Panc1 (cell line): ENCODE data around the gene TRDMT1. TPM values are rescaled to one million over a fixed set of nuclear protein-coding genes. Genes with fewer than 3 reads are reported as not detected.
A peak's percentile ranks its signal among the peaks of the same experiment; 100 is the strongest.

Experiments used
- ATAC-seq: fragments of 200-7000 bp; cut with Tn5 transposase; 2 replicates; pipeline ENCODE4 v1.9.1; 2020; ENCODE audit warnings: mild to moderate bottlenecking, moderate library complexity
- BruUV-seq: library from RNA; stranded (reverse); fragments of 400-500 nt; replicated peaks from 2 replicates; lab custom pipeline; 2021; lab: Mats Ljungman, UMichigan
- CTCF ChIA-PET: fragments of 300-600 bp; sonication (Branson Sonifier 250); formaldehyde crosslinking; loops from one replicate; lab custom pipeline; 2022; ENCODE audit warnings: antibody characterized with exemption; lab: Charles Lee
- POLR2A ChIA-PET: fragments of 300-600 bp; sonication (Branson Sonifier 250); formaldehyde crosslinking; loops from one replicate; lab custom pipeline; 2022; ENCODE audit warnings: antibody characterized with exemption; lab: Charles Lee
- DNase-seq: peaks from one replicate; pipeline ENCODE4 v3.0.0-alpha.2; 2010; ENCODE audit warnings: low read depth, low spot score
- H3K27ac ChIP-seq: 2 replicates; pipeline ENCODE4 v1.5.1; 2011; ENCODE audit warnings: mild to moderate bottlenecking, low read length, inconsistent platforms
- H3K27me3 ChIP-seq: fragments of 200-500 bp; sonication (Bioruptor generic); 2 replicates; pipeline ENCODE4 v1.6.0; 2014; ENCODE audit warnings: low read length, inconsistent platforms; ENCODE audit not compliant: control insufficient read depth, insufficient read depth
- H3K36me3 ChIP-seq: fragments of 200-500 bp; sonication (Bioruptor generic); 2 replicates; pipeline ENCODE4 v1.5.1; 2014; ENCODE audit warnings: inconsistent platforms, mild to moderate bottlenecking, low read length, moderate library complexity; ENCODE audit not compliant: control insufficient read depth, insufficient read depth
- H3K4me1 ChIP-seq: 2 replicates; pipeline ENCODE4 v1.5.1; 2011; ENCODE audit warnings: inconsistent platforms, mild to moderate bottlenecking, low read length, moderate library complexity; ENCODE audit not compliant: control insufficient read depth, insufficient read depth
- H3K4me3 ChIP-seq, 2 experiments: 2 replicates each; pipeline ENCODE4 v1.5.1; 2011 to 2012; ENCODE audit warnings: low read depth in 2 of 2, low read length in 2 of 2, mild to moderate bottlenecking in 2 of 2, inconsistent platforms in 1 of 2, moderate library complexity in 1 of 2
- H3K9me3 ChIP-seq: fragments of 200-500 bp; sonication (Bioruptor generic); 2 replicates; pipeline ENCODE4 v1.5.1; 2014; ENCODE audit warnings: low read depth, mild to moderate bottlenecking, inconsistent platforms, low read length, moderate library complexity; ENCODE audit not compliant: control insufficient read depth, insufficient read depth
- CTCF ChIP-seq: fragments of 450-650 bp; IDR thresholded peaks from 2 replicates; pipeline ENCODE4 v1.5.1; 2017; ENCODE audit warnings: mild to moderate bottlenecking
- POLR2AphosphoS5 ChIP-seq: IDR thresholded peaks from 2 replicates; pipeline ENCODE4 v1.6.1; 2012; ENCODE audit warnings: mild to moderate bottlenecking, low read depth, low read length, moderate library complexity
- REST ChIP-seq, 2 experiments: IDR thresholded peaks; 2 replicates each; pipeline ENCODE4 v1.6.1; 2011 to 2012; ENCODE audit warnings: low read depth in 2 of 2, control low read depth in 1 of 2, low read length in 1 of 2, mild to moderate bottlenecking in 1 of 2, moderate library complexity in 1 of 2; ENCODE audit not compliant: insufficient read depth in 1 of 2
- SIN3A ChIP-seq: IDR thresholded peaks from 2 replicates; pipeline ENCODE4 v1.6.1; 2012; ENCODE audit warnings: low read depth, mild to moderate bottlenecking, low read length, moderate library complexity, borderline replicate concordance; ENCODE audit not compliant: insufficient read depth
- TCF7L2 ChIP-seq: IDR thresholded peaks from 2 replicates; pipeline ENCODE4 v1.6.1; 2011; ENCODE audit warnings: mild to moderate bottlenecking, low read depth, low read length, inconsistent platforms
- in situ Hi-C: cut with HindIII; loops from 2 replicates; pipeline ENCODE4 v1.10.0; 2016; ENCODE audit warnings: low sequenced_read_pairs, low pct_unique_long_range_greater_than_20kb
- intact Hi-C: fragments of 100-400 bp; cut with micrococcal nuclease; formaldehyde crosslinking; loops from one replicate; pipeline ENCODE4 v1.10.0; 2022; ENCODE audit not compliant: unreplicated experiment
- total RNA-seq: library from RNA; stranded (reverse); gene quantifications from one replicate; pipeline ENCODE4 v1.2.1, GENCODE V29; 2021; ENCODE audit not compliant: unreplicated experiment

The TRDMT1 gene
- total RNA-seq, 1 experiment from 2014 or later: 7.6 TPM

GRCh38 chr10:17209881-17210280 is 8.4 kb upstream of the TRDMT1 start:
- Histone ChIP-seq H3K4me1 (peaks cover 61% of the 10 kb centered on the region), H3K4me3 (no peak overlapping the region), H3K9me3 (no peaks in the 10 kb centered on the region), H3K27ac (peak overlapping the region; percentile 99), H3K27me3 (no peaks in the 10 kb centered on the region), H3K36me3 (no peaks in the 10 kb centered on the region)
- BruUV-seq: no TSS peak
- in situ Hi-C loops (no loop called here), intact Hi-C loops (no loop called here)
- ATAC-seq (no peak), DNase-seq (no peak)
- TF ChIP-seq TCF7L2 (no peak), REST (IDR thresholded peaks at IDR 0.05; ENCODE audit: insufficient read depth in 1 of 2, low read depth in 2 of 2, low read length in 1 of 2) (no peak), POLR2AphosphoS5 (no peak), CTCF (no peak), SIN3A (no peak)
- POLR2A ChIA-PET: no interaction called here
- CTCF ChIA-PET: no interaction called here

GRCh38 chr10:17209302-17209701 is 7.8 kb upstream of the TRDMT1 start:
- no peak for TF ChIP-seq CTCF
- no peak for TF ChIP-seq POLR2AphosphoS5
- TF ChIP-seq TCF7L2: no peak
- peak in 1 of 2 experiments; percentile 54; a peak in 2 of 4 replicates for TF ChIP-seq REST (IDR thresholded peaks at IDR 0.05; ENCODE audit: insufficient read depth in 1 of 2, low read depth in 2 of 2, low read length in 1 of 2)
- Histone ChIP-seq H3K4me1 (peaks cover 58% of the 10 kb centered on the region), H3K27me3 (no peaks in the 10 kb centered on the region), H3K27ac (peak overlapping the region; percentile 99), H3K4me3 (no peak overlapping the region), H3K9me3 (no peaks in the 10 kb centered on the region), H3K36me3 (no peaks in the 10 kb centered on the region)
- no peak for DNase-seq
- in situ Hi-C loops (no loop called here), intact Hi-C loops (no loop called here)
- ChIA-PET CTCF (no interaction called here), POLR2A (no interaction called here)
- ATAC-seq: no peak
- BruUV-seq: no TSS peak
